IMR-90 (cell line): ENCODE data around the gene FGGY. TPM values are rescaled to one million over a fixed set of nuclear protein-coding genes. Genes with fewer than 3 reads are reported as not detected.

ENCODE experiments used
- ATAC-seq: fragments of 200-7000 bp; cut with Tn5 transposase; 2 replicates; pipeline ENCODE4 v1.9.1; 2020; ENCODE audit warnings: low read depth, mild to moderate bottlenecking, moderate library complexity
- BruUV-seq: library from RNA; stranded (reverse); fragments of 400-500 nt; replicated peaks from 2 replicates; lab custom pipeline; 2021; lab: Mats Ljungman, UMichigan
- CTCF ChIA-PET: fragments of 300-600 bp; formaldehyde crosslinking; extraction: SDS; loops from one replicate; lab custom pipeline; 2021; ENCODE audit warnings: antibody characterized with exemption; lab: Yijun Ruan, JAX
- POLR2A ChIA-PET: fragments of 300-600 bp; sonication (Branson Sonifier 250); formaldehyde crosslinking; loops from one replicate; lab custom pipeline; 2022; ENCODE audit warnings: antibody characterized with exemption; ENCODE audit not compliant: unreplicated experiment; lab: Charles Lee
- DNase-seq: peaks from one replicate; pipeline ENCODE4 v3.0.0; 2013
- H2AFZ ChIP-seq: replicated peaks from 2 replicates; pipeline ENCODE3; 2013; ENCODE audit warnings: low read length, mild to moderate bottlenecking; ENCODE audit not compliant: poor library complexity
- H2AK5ac ChIP-seq: 2 replicates; pipeline ENCODE4 v1.6.1; 2013; ENCODE audit warnings: low read depth, low read length, inconsistent platforms
- H2AK9ac ChIP-seq: replicated peaks from 2 replicates; pipeline ENCODE3; 2013; ENCODE audit warnings: mild to moderate bottlenecking, low read depth, low read length, moderate library complexity; ENCODE audit not compliant: poor library complexity
- H2BK120ac ChIP-seq: 2 replicates; pipeline ENCODE4 v1.6.1; 2013; ENCODE audit warnings: low read depth, low read length, inconsistent platforms
- H2BK15ac ChIP-seq: 3 replicates; pipeline ENCODE4 v1.6.1; 2013; ENCODE audit warnings: low read depth, low read length, inconsistent platforms
- H2BK20ac ChIP-seq: 2 replicates; pipeline ENCODE4 v1.6.1; 2013; ENCODE audit warnings: low read depth, mild to moderate bottlenecking, inconsistent platforms, low read length, moderate library complexity
- H2BK5ac ChIP-seq: 2 replicates; pipeline ENCODE4 v1.6.1; 2013; ENCODE audit warnings: mild to moderate bottlenecking, low read depth, low read length, inconsistent platforms; ENCODE audit not compliant: poor library complexity, severe bottlenecking
- H3K14ac ChIP-seq: replicated peaks from 2 replicates; pipeline ENCODE4 v1.6.1; 2013; ENCODE audit warnings: low read depth, low read length, inconsistent platforms
- H3K18ac ChIP-seq: 2 replicates; pipeline ENCODE4 v1.6.1; 2013; ENCODE audit warnings: low read depth, low read length, control low read depth
- H3K23ac ChIP-seq: 2 replicates; pipeline ENCODE4 v1.6.1; 2013; ENCODE audit warnings: low read depth, low read length, inconsistent platforms
- H3K27ac ChIP-seq: 2 replicates; pipeline ENCODE4 v1.5.1; 2013; ENCODE audit warnings: mild to moderate bottlenecking, control low read depth, low read length; ENCODE audit not compliant: insufficient read depth
- H3K27me3 ChIP-seq: 2 replicates; pipeline ENCODE4 v1.6.1; 2013; ENCODE audit warnings: low read length; ENCODE audit not compliant: control insufficient read depth, insufficient read depth
- H3K36me3 ChIP-seq: 2 replicates; pipeline ENCODE4 v1.6.1; 2013; ENCODE audit warnings: low read length, mixed read lengths; ENCODE audit not compliant: control insufficient read depth, insufficient read depth
- H3K4ac ChIP-seq: 2 replicates; pipeline ENCODE4 v1.6.1; 2013; ENCODE audit warnings: low read depth, low read length, inconsistent platforms
- H3K4me1 ChIP-seq: 2 replicates; pipeline ENCODE4 v1.6.1; 2013; ENCODE audit warnings: low read length, mixed read lengths; ENCODE audit not compliant: control insufficient read depth, insufficient read depth
- H3K4me2 ChIP-seq: 2 replicates; pipeline ENCODE4 v1.6.1; 2013; ENCODE audit warnings: low read depth, mild to moderate bottlenecking, control low read depth, low read length, moderate library complexity
- H3K4me3 ChIP-seq: 2 replicates; pipeline ENCODE4 v1.5.1; 2013; ENCODE audit warnings: low read depth, mild to moderate bottlenecking, control low read depth, low read length, moderate library complexity; ENCODE audit not compliant: insufficient read depth
- H3K56ac ChIP-seq: 2 replicates; pipeline ENCODE4 v1.6.1; 2013; ENCODE audit warnings: low read length, inconsistent platforms; ENCODE audit not compliant: insufficient read depth; ENCODE audit errors: extremely low read depth
- H3K79me1 ChIP-seq, 2 experiments: 2 replicates each; pipeline ENCODE4 v1.6.1; 2013; ENCODE audit warnings: low read length in 2 of 2, inconsistent platforms in 1 of 2, low read depth in 1 of 2
- H3K9ac ChIP-seq: 2 replicates; pipeline ENCODE4 v1.6.1; 2013; ENCODE audit warnings: low read depth, low read length, control low read depth
- H3K9me1 ChIP-seq: 2 replicates; pipeline ENCODE4 v1.6.1; 2013; ENCODE audit warnings: low read length, inconsistent platforms; ENCODE audit not compliant: insufficient read depth
- H3K9me3 ChIP-seq: 2 replicates; pipeline ENCODE4 v1.6.1; 2013; ENCODE audit warnings: low read length; ENCODE audit not compliant: control insufficient read depth, insufficient read depth
- H4K20me1 ChIP-seq: 2 replicates; pipeline ENCODE4 v1.6.1; 2013; ENCODE audit warnings: low read length, inconsistent platforms; ENCODE audit not compliant: insufficient read depth
- H4K5ac ChIP-seq: 2 replicates; pipeline ENCODE4 v1.6.1; 2013; ENCODE audit warnings: mild to moderate bottlenecking, low read depth, low read length, control low read depth
- H4K8ac ChIP-seq, 2 experiments: 2 replicates each; pipeline ENCODE4 v1.6.1; 2013; ENCODE audit warnings: low read depth in 2 of 2, low read length in 2 of 2, control low read depth in 1 of 2, inconsistent platforms in 1 of 2
- H4K91ac ChIP-seq: 2 replicates; pipeline ENCODE4 v1.6.1; 2013; ENCODE audit warnings: low read depth, low read length, inconsistent platforms; ENCODE audit not compliant: insufficient read depth
- BHLHE40 ChIP-seq: fragments of 150-350 bp; IDR thresholded peaks from 2 replicates; pipeline ENCODE4 v1.6.1; 2016; ENCODE audit warnings: mild to moderate bottlenecking, low read depth, low read length
- CEBPB ChIP-seq: IDR thresholded peaks from 2 replicates; pipeline ENCODE4 v1.6.1; 2012; ENCODE audit warnings: low read depth, low read length, improper control_type of control experiment
- CTCF ChIP-seq: conservative IDR thresholded peaks from 2 replicates; pipeline ENCODE4 v1.5.1; 2012; ENCODE audit warnings: mild to moderate bottlenecking, low read depth, low read length, improper control_type of control experiment
- ELK1 ChIP-seq: fragments of 150-350 bp; IDR thresholded peaks from 2 replicates; pipeline ENCODE4 v1.6.1; 2016; ENCODE audit warnings: low read depth, mild to moderate bottlenecking, low read length, moderate library complexity, borderline replicate concordance
- MAFK ChIP-seq: IDR thresholded peaks from 2 replicates; pipeline ENCODE4 v1.6.1; 2012; ENCODE audit warnings: low read depth, low read length, improper control_type of control experiment
- MAZ ChIP-seq: IDR thresholded peaks from 2 replicates; pipeline ENCODE4 v1.6.1; 2012; ENCODE audit warnings: low read depth, mild to moderate bottlenecking, low read length, improper control_type of control experiment, moderate library complexity, borderline replicate concordance
- NFE2L2 ChIP-seq: fragments of 150-350 bp; IDR thresholded peaks from 2 replicates; pipeline ENCODE4 v1.6.1; 2016; ENCODE audit warnings: low read depth, mild to moderate bottlenecking, low read length
- POLR2A ChIP-seq: IDR thresholded peaks from 2 replicates; pipeline ENCODE4 v1.6.1; 2012; ENCODE audit warnings: mild to moderate bottlenecking, low read depth, low read length
- RCOR1 ChIP-seq: IDR thresholded peaks from 2 replicates; pipeline ENCODE4 v1.6.1; 2012; ENCODE audit warnings: mild to moderate bottlenecking, low read length, improper control_type of control experiment; ENCODE audit not compliant: insufficient replicate concordance
- RFX5 ChIP-seq: IDR thresholded peaks from 2 replicates; pipeline ENCODE4 v1.8.0; 2012; ENCODE audit warnings: low read depth, mild to moderate bottlenecking, low read length, moderate library complexity
- SMC3 ChIP-seq: fragments of 150-350 bp; IDR thresholded peaks from 2 replicates; pipeline ENCODE4 v1.6.1; 2016; ENCODE audit warnings: low read depth, mild to moderate bottlenecking, antibody characterized with exemption, low read length, moderate library complexity
- USF2 ChIP-seq: fragments of 150-350 bp; IDR thresholded peaks from 2 replicates; pipeline ENCODE4 v1.6.1; 2017; ENCODE audit warnings: mild to moderate bottlenecking, antibody characterized with exemption, low read length, low read depth
- WGBS, 2 experiments: methylation state at CpG; one replicate each; pipeline versions ENCODE4 v1.1.5 to v1.1.7; 2013; ENCODE audit warnings: missing lambda C conversion rate in 2 of 2; ENCODE audit not compliant: insufficient read length in 1 of 2; ENCODE audit errors: extremely low coverage in 2 of 2; 5-methylcytosine and 5-hydroxymethylcytosine counted together
- dilution Hi-C: fragments of 300-500 bp; cut with HindIII; formaldehyde crosslinking; loops from one replicate; pipeline ENCODE4 v1.14.3; 2018; ENCODE audit warnings: low sequenced_read_pairs; ENCODE audit not compliant: unreplicated experiment
- in situ Hi-C: fragments of 300-500 bp; cut with MboI; formaldehyde crosslinking; loops from 3 replicates; pipeline ENCODE4 v1.14.3; 2019; ENCODE audit warnings: low sequenced_read_pairs, inconsistent platforms, mixed read lengths
- intact Hi-C: fragments of 100-400 bp; cut with micrococcal nuclease; formaldehyde crosslinking; loops from 2 replicates; pipeline ENCODE4 v1.10.0; 2022
- polyA plus RNA-seq, 3 experiments: library from polyadenylated mRNA; depleted of rRNA; stranded (reverse); fragments of >200 nt; gene quantifications; 2 replicates each; pipeline ENCODE4 v1.2.3, GENCODE V29; 2012; ENCODE audit warnings: low replicate concordance in 1 of 3
- total RNA-seq: library from RNA; depleted of rRNA; stranded (reverse); fragments of >200 nt; gene quantifications from 2 replicates; pipeline ENCODE4 v1.2.3, GENCODE V29; 2012

FGGY gene
- total and polyA plus RNA-seq, 2 of the 4 experiments (the other 2 are of a cell fraction) = 5.6 to 14.0 TPM

GRCh38 chr1:59667020-59667419 lies 370.1 kb downstream of the FGGY start:
- no TSS peak for BruUV-seq
- Histone ChIP-seq H3K27ac (no peak overlapping the region), H3K4me1 (peaks cover 6% of the 10 kb centered on the region), H3K18ac (no peak overlapping the region), H3K9ac (no peak overlapping the region), H3K27me3 (no peaks in the 10 kb centered on the region), H3K4ac (no peak overlapping the region), H4K8ac (no peak overlapping the region), H3K56ac (no peak overlapping the region), H3K36me3 (no peaks in the 10 kb centered on the region; the same call in 1 of the 2 replicates), H2AFZ (no peak overlapping the region), H2AK5ac (no peak overlapping the region), H3K4me3 (no peak overlapping the region), H2BK20ac (no peak overlapping the region), H3K9me1 (no peaks in the 10 kb centered on the region), H2BK5ac (no peak overlapping the region), H4K5ac (no peak overlapping the region), H3K79me1 (no peaks in the 10 kb centered on the region), H3K14ac (no peak overlapping the region), H2BK15ac (no peak overlapping the region; the same call in 2 of the 3 replicates), H4K91ac (no peak overlapping the region), H3K23ac (no peak overlapping the region), H3K9me3 (no peaks in the 10 kb centered on the region), H2BK120ac (no peak overlapping the region), H3K4me2 (no peak overlapping the region), H2AK9ac (no peak overlapping the region), H4K20me1 (no peaks in the 10 kb centered on the region)
- ChIA-PET CTCF (interaction anchor here (0.5 kb wide), 1 partner anchor 146 kb away, joined by 3 read pairs; no protein-coding TSS in a partner anchor), POLR2A (no interaction called here)
- no peak for DNase-seq
- dilution Hi-C loops (no loop called here), intact Hi-C loops (no loop called here), in situ Hi-C loops (no loop called here)
- no CpG with 5 or more reads among the region's 3 CpGs for WGBS, 2 experiments
- ATAC-seq = no peak
- TF ChIP-seq MAFK (no peak), RCOR1 (no peak), RFX5 (no peak), SMC3 (no peak), BHLHE40 (no peak), ELK1 (no peak), POLR2A (no peak), USF2 (no peak), MAZ (no peak), CTCF (no peak), NFE2L2 (no peak), CEBPB (no peak)
